GM23248 (cell line): ENCODE results near the gene SLC7A10. TPM values are rescaled to one million over a fixed set of nuclear protein-coding genes. Genes with fewer than 3 reads are reported as not detected.

Experiments
- DNase-seq: peaks from one replicate; pipeline ENCODE4 v3.0.0-alpha.2; 2015
- H2AFZ ChIP-seq: fragments of 200-600 bp; sonication (generic); 2 replicates; pipeline ENCODE4 v1.6.1; 2016; ENCODE audit warnings: antibody characterized with exemption
- H3F3A ChIP-seq: fragments of 200-600 bp; sonication (generic); 2 replicates; pipeline ENCODE4 v1.6.1; 2016; ENCODE audit warnings: mild to moderate bottlenecking, antibody characterized with exemption, mixed run types; ENCODE audit not compliant: insufficient read depth
- H3K27ac ChIP-seq: fragments of 200-600 bp; sonication (generic); 2 replicates; pipeline ENCODE4 v1.5.1; 2016; ENCODE audit warnings: mild to moderate bottlenecking
- H3K27me3 ChIP-seq: fragments of 200-600 bp; sonication (generic); replicated peaks from 2 replicates; pipeline ENCODE4 v1.6.1; 2016; ENCODE audit warnings: mild to moderate bottlenecking; ENCODE audit not compliant: insufficient read depth
- H3K36me3 ChIP-seq: fragments of 200-600 bp; sonication (generic); 2 replicates; pipeline ENCODE4 v1.6.1; 2016; ENCODE audit warnings: low read depth, mild to moderate bottlenecking
- H3K4me1 ChIP-seq: fragments of 200-600 bp; sonication (generic); 2 replicates; pipeline ENCODE4 v1.6.1; 2016; ENCODE audit warnings: mild to moderate bottlenecking; ENCODE audit not compliant: insufficient read depth
- H3K4me2 ChIP-seq: fragments of 200-600 bp; sonication (generic); one replicate; pipeline ENCODE4 v1.6.1; 2016; ENCODE audit warnings: mild to moderate bottlenecking; ENCODE audit not compliant: unreplicated experiment
- H3K4me3 ChIP-seq: fragments of 200-600 bp; sonication (generic); 2 replicates; pipeline ENCODE4 v1.5.1; 2016; ENCODE audit warnings: mild to moderate bottlenecking
- H3K79me2 ChIP-seq: fragments of 200-600 bp; sonication (generic); 2 replicates; pipeline ENCODE4 v1.6.1; 2016; ENCODE audit warnings: mild to moderate bottlenecking; ENCODE audit not compliant: insufficient read depth
- H3K9ac ChIP-seq: fragments of 200-600 bp; sonication (generic); 2 replicates; pipeline ENCODE4 v1.6.1; 2016; ENCODE audit warnings: mild to moderate bottlenecking
- H3K9me2 ChIP-seq: fragments of 200-600 bp; sonication (generic); 2 replicates; pipeline ENCODE4 v1.6.1; 2016; ENCODE audit warnings: mixed run types, mild to moderate bottlenecking, moderate library complexity; ENCODE audit not compliant: insufficient read depth
- H3K9me3 ChIP-seq: fragments of 200-600 bp; sonication (generic); one replicate; pipeline ENCODE4 v1.6.1; 2017; ENCODE audit warnings: low read depth
- H4K20me1 ChIP-seq: fragments of 200-600 bp; sonication (generic); 2 replicates; pipeline ENCODE4 v1.6.0; 2016; ENCODE audit not compliant: insufficient read depth
- EZH2 ChIP-seq: fragments of 200-600 bp; sonication (generic); IDR thresholded peaks from 2 replicates; pipeline ENCODE4 v1.6.1; 2018; ENCODE audit warnings: antibody characterized with exemption, mild to moderate bottlenecking; ENCODE audit not compliant: insufficient read depth, poor library complexity, severe bottlenecking
- EZH2phosphoT487 ChIP-seq: fragments of 200-600 bp; sonication (generic); IDR thresholded peaks from 2 replicates; pipeline ENCODE4 v1.6.1; 2018; ENCODE audit warnings: antibody characterized with exemption, moderate library complexity, mild to moderate bottlenecking, low read depth; ENCODE audit not compliant: insufficient read depth
- WGBS, 2 experiments: methylation state at CpG; one replicate each; pipeline ENCODE4 v1.1.6; 2015 to 2017; ENCODE audit warnings: low lambda C conversion rate in 2 of 2, low coverage in 1 of 2; ENCODE audit errors: missing lambda C conversion rate in 2 of 2; 5-methylcytosine and 5-hydroxymethylcytosine counted together
- in situ Hi-C: fragments of 300-500 bp; cut with MboI; formaldehyde crosslinking; loops from 2 replicates; pipeline ENCODE4 v1.15.0; 2020
- polyA plus RNA-seq: library from polyadenylated mRNA; unstranded; fragments of >200 nt; fragmentation: Nextera tagmentation; extraction: Ambion mirVana; gene quantifications from 2 replicates; pipeline ENCODE4 v1.2.1, GENCODE V29; 2016
- total RNA-seq: library from RNA; depleted of rRNA; stranded (reverse); fragments of >200 nt; shearing (Covaris generic); gene quantifications from 2 replicates; pipeline ENCODE4 v1.2.3, GENCODE V29; 2014

SLC7A10 gene
- total and polyA plus RNA-seq, 2 experiments from 2014 or later: not detected

DNA sequence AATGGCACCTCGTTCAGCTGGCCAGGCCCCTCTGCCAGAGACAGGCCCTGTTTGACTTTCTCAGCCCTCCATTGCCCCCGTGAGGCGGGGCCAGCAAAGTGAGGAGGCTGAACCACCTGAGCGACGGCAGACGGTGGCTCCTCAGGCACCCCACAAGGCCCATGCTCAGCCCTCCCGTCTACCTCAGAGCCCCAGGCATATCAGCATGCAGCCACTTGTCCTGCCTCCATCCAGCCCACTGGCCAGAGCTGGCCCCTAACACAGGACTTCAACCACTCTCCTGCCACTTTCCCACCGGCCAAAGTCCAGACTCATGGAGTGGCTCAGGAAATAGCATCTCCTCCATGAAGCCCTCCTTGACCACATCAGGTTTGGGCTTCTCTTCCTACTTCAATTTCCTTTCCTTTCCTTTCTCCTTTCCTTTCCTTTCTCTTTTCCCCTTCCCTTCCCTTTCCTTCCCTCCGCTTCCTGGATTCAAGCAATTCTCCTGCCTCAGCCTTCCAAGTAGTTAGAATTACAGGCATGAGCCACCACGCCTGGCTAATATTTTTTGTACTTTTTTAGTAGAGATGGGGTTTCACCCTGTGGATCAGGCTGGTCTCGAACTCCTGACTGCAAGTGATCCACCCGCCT is 9.3 kb downstream of the SLC7A10 start:
- Histone ChIP-seq H3F3A (no peaks in the 10 kb centered on the region), H3K9ac (no peak overlapping the region), H3K9me2 (no peaks in the 10 kb centered on the region), H3K36me3 (no peaks in the 10 kb centered on the region), H2AFZ (no peak overlapping the region), H3K9me3 (no peaks in the 10 kb centered on the region), H3K4me1 (no peaks in the 10 kb centered on the region), H4K20me1 (no peaks in the 10 kb centered on the region), H3K27ac (no peak overlapping the region), H3K4me2 (no peak overlapping the region), H3K79me2 (no peaks in the 10 kb centered on the region), H3K27me3 (no peaks in the 10 kb centered on the region), H3K4me3 (no peak overlapping the region)
- TF ChIP-seq EZH2phosphoT487: no peak
- no peak for TF ChIP-seq EZH2
- WGBS, 2 experiments: 55 to 62% methylated on average over 12 of the region's 12 CpGs
- no peak for DNase-seq
- in situ Hi-C loops: no loop called here

DNA sequence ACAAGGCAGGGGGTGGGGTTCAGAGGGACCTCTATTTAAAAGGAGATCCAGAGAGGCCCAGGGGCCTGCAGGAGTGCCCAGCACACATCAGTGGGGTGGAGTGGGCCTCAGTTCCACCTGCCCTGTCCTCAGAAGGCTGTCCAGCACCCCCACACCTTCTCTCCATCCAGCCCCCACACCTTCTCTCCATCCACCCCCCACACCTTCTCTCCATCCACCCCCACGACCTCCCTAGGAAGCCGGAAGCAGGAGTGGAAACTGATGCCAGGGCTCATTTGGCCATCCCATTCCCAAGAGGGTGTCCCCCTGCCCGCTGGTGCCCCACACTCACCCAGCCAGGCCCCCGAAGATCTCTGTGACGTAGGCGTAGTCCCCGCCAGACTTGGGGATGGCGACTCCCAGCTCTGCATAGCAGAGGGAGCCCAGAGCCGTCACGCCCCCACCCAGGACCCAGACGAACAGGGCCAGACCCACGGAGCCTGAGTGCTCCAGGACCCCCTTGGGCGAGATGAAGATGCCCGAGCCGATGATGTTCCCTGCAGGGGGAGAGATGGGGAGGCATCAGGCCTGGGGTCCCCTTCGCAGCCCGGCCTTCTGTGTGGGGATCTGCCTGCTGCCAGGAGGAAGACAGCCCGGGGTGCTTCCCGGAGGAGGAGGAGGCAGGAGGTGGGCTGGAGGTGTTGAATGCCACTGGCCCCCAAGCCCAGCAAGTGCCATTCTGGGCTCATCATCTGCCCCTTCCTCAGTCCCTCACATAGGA is 10.0 kb downstream of the SLC7A10 start:
- DNase-seq: no peak
- Histone ChIP-seq H3K9me2 (no peaks in the 10 kb centered on the region), H2AFZ (no peak overlapping the region), H3K36me3 (no peaks in the 10 kb centered on the region), H3F3A (no peaks in the 10 kb centered on the region), H3K27me3 (no peaks in the 10 kb centered on the region), H3K4me2 (no peak overlapping the region), H4K20me1 (no peaks in the 10 kb centered on the region), H3K4me1 (no peaks in the 10 kb centered on the region), H3K79me2 (no peaks in the 10 kb centered on the region), H3K4me3 (no peak overlapping the region), H3K27ac (no peak overlapping the region), H3K9me3 (no peaks in the 10 kb centered on the region), H3K9ac (no peak overlapping the region)
- WGBS, 2 experiments: 80% methylated on average over 18 to 19 of the region's 19 CpGs
- TF ChIP-seq EZH2phosphoT487: no peak
- no peak for TF ChIP-seq EZH2
- in situ Hi-C loops: no loop called here

DNA sequence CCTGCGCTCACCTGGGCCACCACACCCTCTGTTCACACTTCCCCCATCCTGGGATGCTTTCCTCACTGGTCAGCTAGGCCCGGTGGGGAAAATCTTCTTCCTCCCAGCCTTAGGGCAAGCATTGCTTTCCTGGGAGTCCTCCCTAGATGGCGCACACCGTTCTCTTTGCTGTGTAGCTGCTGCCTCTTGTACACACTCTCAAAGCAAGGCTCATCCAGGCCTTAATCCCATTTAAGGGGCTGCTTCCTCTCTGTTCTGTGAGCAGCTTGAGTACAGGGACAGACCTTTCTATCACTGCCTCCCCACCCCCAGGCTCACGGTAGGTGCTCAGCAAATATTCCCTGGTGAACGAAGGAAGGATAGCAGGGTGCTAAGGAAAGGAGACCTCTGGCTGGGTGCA is 11.1 kb downstream of the SLC7A10 start:
- no peaks in the 10 kb centered on the region for H3K4me1 ChIP-seq
- in situ Hi-C loops: no loop called here
- H3K9me3 ChIP-seq: no peaks in the 10 kb centered on the region
- H3K9me2 ChIP-seq: no peaks in the 10 kb centered on the region
- H3K9ac ChIP-seq: no peak overlapping the region
- no peak overlapping the region for H2AFZ ChIP-seq
- no peak overlapping the region for H3K4me2 ChIP-seq
- no peak overlapping the region for H3K4me3 ChIP-seq
- TF ChIP-seq EZH2 (no peak), EZH2phosphoT487 (no peak)
- no peaks in the 10 kb centered on the region for H3K27me3 ChIP-seq
- no peaks in the 10 kb centered on the region for H3F3A ChIP-seq
- peak; percentile 53 for DNase-seq
- no peaks in the 10 kb centered on the region for H3K36me3 ChIP-seq
- H3K79me2 ChIP-seq: no peaks in the 10 kb centered on the region
- H4K20me1 ChIP-seq: no peaks in the 10 kb centered on the region
- H3K27ac ChIP-seq: no peak overlapping the region
- WGBS, 2 experiments: 48 to 53% methylated on average over 6 of the region's 6 CpGs

DNA sequence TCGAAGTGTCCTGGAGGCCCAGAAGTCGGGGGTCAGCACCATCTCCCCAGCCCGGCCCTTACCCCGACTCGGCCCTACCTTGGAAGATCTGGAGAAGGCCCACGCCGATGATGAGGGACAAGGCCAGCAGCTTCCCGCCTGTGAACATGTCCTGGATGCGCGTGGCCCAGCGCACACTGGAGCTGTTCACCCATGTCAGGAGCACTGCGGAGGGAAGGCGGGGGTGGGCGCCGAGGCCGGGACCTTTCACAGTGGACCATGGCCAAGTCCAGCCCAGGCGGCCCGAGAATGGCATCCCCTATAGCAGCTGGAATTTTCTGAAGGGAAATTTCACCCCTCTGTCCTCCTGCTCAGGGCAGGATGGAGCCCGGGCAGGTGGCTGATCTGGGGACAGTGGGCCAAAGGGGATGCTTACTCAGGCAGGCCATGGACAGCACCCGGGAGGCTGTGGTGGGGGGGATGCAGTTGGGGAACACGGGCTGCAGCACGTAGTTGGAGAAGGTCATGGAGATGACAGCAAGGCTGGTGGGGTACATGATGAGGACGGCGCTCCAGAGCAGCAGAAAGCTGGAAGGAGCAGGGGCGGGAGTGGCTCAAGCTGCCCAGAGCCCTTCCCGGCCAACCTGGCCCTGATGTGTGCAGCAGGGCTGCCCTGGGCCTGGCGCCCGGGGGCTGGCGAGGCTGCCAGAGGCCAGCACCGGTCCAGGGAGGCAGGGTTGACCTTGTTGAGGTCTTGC is 13.0 kb downstream of the SLC7A10 start:
- Histone ChIP-seq H3K79me2 (no peaks in the 10 kb centered on the region), H3F3A (no peaks in the 10 kb centered on the region), H3K27ac (no peak overlapping the region), H3K36me3 (no peaks in the 10 kb centered on the region), H3K9me3 (no peaks in the 10 kb centered on the region), H3K4me3 (no peak overlapping the region), H3K9ac (no peak overlapping the region), H4K20me1 (no peaks in the 10 kb centered on the region), H3K4me2 (no peak overlapping the region), H3K4me1 (no peaks in the 10 kb centered on the region), H3K27me3 (no peaks in the 10 kb centered on the region), H3K9me2 (no peaks in the 10 kb centered on the region), H2AFZ (no peak overlapping the region)
- DNase-seq: no peak
- in situ Hi-C loops: no loop called here
- WGBS, 2 experiments: 70 to 72% methylated on average over 27 to 30 of the region's 30 CpGs
- no peak for TF ChIP-seq EZH2phosphoT487
- TF ChIP-seq EZH2: no peak
